GM18951 (cell line): ENCODE results near the gene KIF26B.

Experiments
- POLR2A ChIP-seq: IDR thresholded peaks from 4 replicates; pipeline ENCODE4 v1.6.1; 2011; ENCODE audit warnings: mild to moderate bottlenecking; ENCODE audit not compliant: insufficient read length, insufficient read depth; ENCODE audit errors: extremely low read depth
- in situ Hi-C: fragments of 300-500 bp; cut with MboI; formaldehyde crosslinking; loops from one replicate; pipeline ENCODE4 v1.12.0; 2022; ENCODE audit warnings: low sequenced_read_pairs, mixed read lengths, inconsistent platforms; ENCODE audit not compliant: unreplicated experiment

Gene KIF26B

GRCh38 chr1:245621589-245621988, 466.8 kb downstream of the KIF26B start:
- no peak for TF ChIP-seq POLR2A

GRCh38 chr1:245622332-245623014, 467.7 kb downstream of the KIF26B start:
- no peak for TF ChIP-seq POLR2A
- in situ Hi-C loops: no loop called here

More at GRCh38 chr1:245621589-245621988, 466.8 kb downstream of the KIF26B start:
- in situ Hi-C loops: no loop called here

- in situ Hi-C loops: no loop called here
- TF ChIP-seq POLR2A: no peak
These were observed 486.6 kb downstream of the KIF26B start for GRCh38 chr1:245641384-245641783.

- TF ChIP-seq POLR2A: no peak
- in situ Hi-C loops: no loop called here
These were observed 490.6 kb downstream of the KIF26B start for GRCh38 chr1:245645406-245645805.

GRCh38 chr1:245645894-245646293, 491.1 kb downstream of the KIF26B start:
- in situ Hi-C loops: no loop called here
- TF ChIP-seq POLR2A: no peak

- in situ Hi-C loops: no loop called here
- TF ChIP-seq POLR2A: no peak
These were observed 494.2 kb downstream of the KIF26B start for GRCh38 chr1:245648749-245649522.

- in situ Hi-C loops: no loop called here
These were observed 494.9 kb downstream of the KIF26B start for GRCh38 chr1:245649666-245650065.

GRCh38 chr1:245650441-245650960, 495.7 kb downstream of the KIF26B start:
- in situ Hi-C loops: no loop called here
- TF ChIP-seq POLR2A: no peak

More at GRCh38 chr1:245649666-245650065, 494.9 kb downstream of the KIF26B start:
- no peak for TF ChIP-seq POLR2A

- in situ Hi-C loops: no loop called here
- TF ChIP-seq POLR2A: no peak
These were observed 496.3 kb downstream of the KIF26B start for GRCh38 chr1:245651093-245651492.

- no peak for TF ChIP-seq POLR2A
- in situ Hi-C loops: no loop called here
These were observed 497.3 kb downstream of the KIF26B start for GRCh38 chr1:245652116-245652515.

GRCh38 chr1:245652660-245653427, 498.1 kb downstream of the KIF26B start:
- no peak for TF ChIP-seq POLR2A
- in situ Hi-C loops: no loop called here

- TF ChIP-seq POLR2A: no peak
- in situ Hi-C loops: no loop called here
These were observed 499.8 kb downstream of the KIF26B start for GRCh38 chr1:245654460-245655050.
